MCF 10A (cell line): ENCODE data around the gene PCGF3. TPM values are rescaled to one million over a fixed set of nuclear protein-coding genes. Genes with fewer than 3 reads are reported as not detected.
A peak's percentile ranks its signal among the peaks of the same experiment; 100 is the strongest.

Experiments
- BruUV-seq: library from RNA; stranded (reverse); fragments of 400-500 nt; replicated peaks from 2 replicates; lab custom pipeline; 2021; lab: Mats Ljungman, UMichigan
- CTCF ChIA-PET: fragments of 300-600 bp; sonication (Branson Sonifier 250); formaldehyde crosslinking; extraction: SDS; loops from one replicate; lab custom pipeline; 2021; ENCODE audit warnings: antibody characterized with exemption, inconsistent platforms; lab: Yijun Ruan, JAX
- POLR2A ChIA-PET: fragments of 300-600, 350-650 bp; sonication (Branson Sonifier 250); formaldehyde crosslinking; extraction: SDS; loops from one replicate; lab custom pipeline; 2020; ENCODE audit warnings: antibody characterized with exemption, inconsistent platforms; lab: Yijun Ruan, JAX
- DNase-seq: peaks from one replicate; pipeline ENCODE4 v3.0.0-alpha.2; 2018; ENCODE audit not compliant: unreplicated experiment
- H3K27ac Mint-ChIP-seq: one replicate; pipeline ENCODE4 v1.8.0; 2022; ENCODE audit warnings: mild to moderate bottlenecking, low read depth, mixed read lengths; ENCODE audit not compliant: unreplicated experiment
- H3K27me3 Mint-ChIP-seq: one replicate; pipeline ENCODE4 v1.8.0; 2022; ENCODE audit warnings: mixed read lengths; ENCODE audit not compliant: insufficient read depth, unreplicated experiment
- H3K36me3 Mint-ChIP-seq: one replicate; pipeline ENCODE4 v1.8.0; 2022; ENCODE audit warnings: mild to moderate bottlenecking, moderate library complexity, mixed read lengths; ENCODE audit not compliant: insufficient read depth, unreplicated experiment
- H3K4me1 Mint-ChIP-seq: one replicate; pipeline ENCODE4 v1.8.0; 2022; ENCODE audit warnings: mixed read lengths; ENCODE audit not compliant: insufficient read depth, unreplicated experiment
- H3K4me3 Mint-ChIP-seq: one replicate; pipeline ENCODE4 v1.8.0; 2022; ENCODE audit warnings: mild to moderate bottlenecking, moderate library complexity, mixed read lengths; ENCODE audit not compliant: unreplicated experiment
- H3K9me3 Mint-ChIP-seq: one replicate; pipeline ENCODE4 v1.8.0; 2022; ENCODE audit warnings: mixed read lengths; ENCODE audit not compliant: unreplicated experiment
- intact Hi-C: fragments of 100-400 bp; cut with micrococcal nuclease; formaldehyde crosslinking; loops from 2 replicates; pipeline ENCODE4 v1.14.1; 2022
- total RNA-seq: library from RNA; stranded (reverse); gene quantifications from 2 replicates; pipeline ENCODE4 v1.2.3, GENCODE V29; 2022
- TF ChIP-seq, protein P1 (sequence below): fragments of 200-600 bp; IDR thresholded peaks from one replicate; pipeline ENCODE4 v1.8.0; 2022; ENCODE audit warnings: antibody characterized with exemption, mild to moderate bottlenecking; ENCODE audit not compliant: unreplicated experiment

The PCGF3 gene
- total RNA-seq, 1 experiment from 2014 or later: 26.5 TPM

GRCh38 chr4:683982-684622, 21.5 kb upstream of the PCGF3 start:
- no peaks in the 10 kb centered on the region for H3K9me3 Mint-ChIP-seq
- H3K27me3 Mint-ChIP-seq: no peaks in the 10 kb centered on the region
- ChIA-PET CTCF (interaction anchor here (0.6 to 2.0 kb wide), 7 partner anchors 9 to 73 kb away, joined by 3 to 7 read pairs (median 3); no protein-coding TSS in a partner anchor), POLR2A (no interaction called here)
- H3K27ac Mint-ChIP-seq: no peak overlapping the region
- TF ChIP-seq, protein P1, sequence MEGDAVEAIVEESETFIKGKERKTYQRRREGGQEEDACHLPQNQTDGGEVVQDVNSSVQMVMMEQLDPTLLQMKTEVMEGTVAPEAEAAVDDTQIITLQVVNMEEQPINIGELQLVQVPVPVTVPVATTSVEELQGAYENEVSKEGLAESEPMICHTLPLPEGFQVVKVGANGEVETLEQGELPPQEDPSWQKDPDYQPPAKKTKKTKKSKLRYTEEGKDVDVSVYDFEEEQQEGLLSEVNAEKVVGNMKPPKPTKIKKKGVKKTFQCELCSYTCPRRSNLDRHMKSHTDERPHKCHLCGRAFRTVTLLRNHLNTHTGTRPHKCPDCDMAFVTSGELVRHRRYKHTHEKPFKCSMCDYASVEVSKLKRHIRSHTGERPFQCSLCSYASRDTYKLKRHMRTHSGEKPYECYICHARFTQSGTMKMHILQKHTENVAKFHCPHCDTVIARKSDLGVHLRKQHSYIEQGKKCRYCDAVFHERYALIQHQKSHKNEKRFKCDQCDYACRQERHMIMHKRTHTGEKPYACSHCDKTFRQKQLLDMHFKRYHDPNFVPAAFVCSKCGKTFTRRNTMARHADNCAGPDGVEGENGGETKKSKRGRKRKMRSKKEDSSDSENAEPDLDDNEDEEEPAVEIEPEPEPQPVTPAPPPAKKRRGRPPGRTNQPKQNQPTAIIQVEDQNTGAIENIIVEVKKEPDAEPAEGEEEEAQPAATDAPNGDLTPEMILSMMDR: peak; percentile 55
- peaks cover 5% of the 10 kb centered on the region for H3K36me3 Mint-ChIP-seq
- peaks cover 11% of the 10 kb centered on the region for H3K4me1 Mint-ChIP-seq
- intact Hi-C loops: no loop called here
- BruUV-seq: no TSS peak
- no peak overlapping the region for H3K4me3 Mint-ChIP-seq
- peak; percentile 71 for DNase-seq

GRCh38 chr4:684623-685327, 20.9 kb upstream of the PCGF3 start:
- intact Hi-C loops: no loop called here
- no peak for DNase-seq
- Mint-ChIP-seq H3K4me1 (peaks cover 11% of the 10 kb centered on the region), H3K27me3 (no peaks in the 10 kb centered on the region), H3K27ac (no peak overlapping the region), H3K36me3 (peaks cover 5% of the 10 kb centered on the region), H3K4me3 (no peak overlapping the region), H3K9me3 (no peaks in the 10 kb centered on the region)
- ChIA-PET POLR2A (interaction anchor here (0.9 kb wide), 1 partner anchor 10 kb away, joined by 3 read pairs; the partner anchor contains the start of genes ATP5ME and MYL5), CTCF (interaction anchor here (0.5 to 2.0 kb wide), 6 partner anchors 9 to 74 kb away, joined by 3 to 7 read pairs (median 4); no protein-coding TSS in a partner anchor)
- TF ChIP-seq, protein P1: no peak
- BruUV-seq: no TSS peak

GRCh38 chr4:685679-686412, 19.8 kb upstream of the PCGF3 start:
- Mint-ChIP-seq H3K27ac (no peak overlapping the region), H3K4me3 (no peak overlapping the region), H3K9me3 (no peaks in the 10 kb centered on the region), H3K4me1 (peaks cover 11% of the 10 kb centered on the region), H3K27me3 (no peaks in the 10 kb centered on the region), H3K36me3 (peaks cover 5% of the 10 kb centered on the region)
- CTCF ChIA-PET: interaction anchor here (0.7 kb wide), 1 partner anchor 614 kb away, joined by 3 read pairs; no protein-coding TSS in a partner anchor
- BruUV-seq: no TSS peak
- TF ChIP-seq, protein P1: no peak
- DNase-seq: no peak
- intact Hi-C loops: no loop called here
- POLR2A ChIA-PET: interaction anchor here (0.6 to 1.7 kb wide), 3 partner anchors 8 to 15 kb away, joined by 3 to 18 read pairs (median 3); no protein-coding TSS in a partner anchor
